ENCODE data around the gene MBD5.

The MBD5 gene

GRCh38 chr2:148231858-148232257 is 211.0 kb downstream of the MBD5 start:
- DNase-seq (ENCODE audit: low spot score): no peak

DNA sequence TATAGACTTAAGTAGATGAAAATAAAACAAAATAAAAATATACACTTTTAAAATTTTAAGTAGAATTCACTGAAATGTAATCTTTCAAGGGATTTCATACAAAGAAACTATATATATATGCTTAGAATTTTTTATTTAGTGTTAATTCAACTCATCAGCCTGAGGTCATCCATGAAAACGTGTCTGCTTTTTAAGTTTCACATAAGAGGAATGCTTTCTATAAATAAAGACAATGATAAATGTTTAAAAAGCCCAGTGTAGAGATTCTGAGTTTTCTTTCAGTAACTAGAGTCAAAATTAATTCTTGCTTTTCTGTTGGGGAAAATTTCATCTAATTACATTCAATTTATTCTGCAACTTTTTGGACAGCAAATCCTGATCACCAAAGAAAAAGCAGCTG is 213.3 kb downstream of the MBD5 start:
- DNase-seq (ENCODE audit: low spot score): no peak

DNA sequence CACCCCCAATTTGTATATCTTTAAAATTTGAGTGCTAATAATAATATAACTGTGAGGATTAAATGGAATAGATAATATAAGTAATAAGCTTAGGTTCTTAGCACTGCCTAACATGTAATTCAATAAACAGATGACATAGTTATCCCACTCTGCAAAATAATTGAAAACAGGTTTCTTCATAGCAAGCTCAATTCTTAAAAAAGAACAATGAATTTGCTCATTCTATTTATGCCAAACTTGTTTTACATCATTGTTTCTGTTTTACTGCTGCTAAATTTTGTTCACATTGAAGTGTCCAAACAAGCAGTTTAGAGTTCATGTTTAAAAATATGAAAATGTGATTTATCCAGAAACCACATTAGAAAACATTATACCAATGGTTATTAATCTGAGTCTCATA is 217.0 kb downstream of the MBD5 start:
- DNase-seq (ENCODE audit: low spot score): no peak

- no peak for DNase-seq (ENCODE audit: low spot score)
These were observed 217.7 kb downstream of the MBD5 start for GRCh38 chr2:148238561-148238960.

- no peak for DNase-seq (ENCODE audit: low spot score)
These were observed 219.9 kb downstream of the MBD5 start for GRCh38 chr2:148240838-148241237.

DNA sequence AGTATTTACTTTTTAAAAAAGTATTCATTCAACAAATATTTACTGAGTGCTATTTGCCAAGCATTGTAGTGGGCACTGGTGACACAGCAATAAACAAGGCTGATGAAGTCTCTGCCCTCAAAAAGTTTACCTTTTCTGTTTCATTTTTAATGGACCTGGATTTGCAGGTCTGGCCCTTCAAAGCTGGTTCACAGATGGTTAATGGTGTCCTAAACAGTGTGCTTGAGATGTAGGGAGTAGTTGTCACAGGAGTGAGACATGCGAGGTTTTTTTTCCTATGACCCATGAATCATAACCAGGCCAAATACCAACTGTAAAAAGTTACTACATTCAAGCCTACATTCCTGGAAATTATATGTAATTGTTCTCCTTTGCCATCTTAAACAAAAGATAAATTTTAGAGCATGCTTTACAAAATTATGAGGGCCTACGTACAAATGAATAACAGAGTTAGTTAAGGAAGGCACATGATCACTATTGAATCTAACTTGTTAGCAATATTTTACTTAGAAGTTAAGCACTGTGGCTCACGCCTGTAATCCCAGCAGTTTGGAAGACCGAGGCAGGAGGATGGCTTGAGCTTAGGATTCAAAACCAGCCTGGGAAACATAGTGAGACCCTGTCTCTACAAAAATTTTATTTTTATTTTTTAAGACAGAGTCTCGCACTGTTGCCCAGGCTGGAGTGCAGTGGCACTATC is 223.9 kb downstream of the MBD5 start:
- no peak for DNase-seq (ENCODE audit: low spot score)

- no peak for DNase-seq (ENCODE audit: low spot score)
These were observed 231.1 kb downstream of the MBD5 start for GRCh38 chr2:148251993-148252392.

GRCh38 chr2:148252646-148253045 is 231.8 kb downstream of the MBD5 start:
- DNase-seq (ENCODE audit: low spot score): no peak

DNA sequence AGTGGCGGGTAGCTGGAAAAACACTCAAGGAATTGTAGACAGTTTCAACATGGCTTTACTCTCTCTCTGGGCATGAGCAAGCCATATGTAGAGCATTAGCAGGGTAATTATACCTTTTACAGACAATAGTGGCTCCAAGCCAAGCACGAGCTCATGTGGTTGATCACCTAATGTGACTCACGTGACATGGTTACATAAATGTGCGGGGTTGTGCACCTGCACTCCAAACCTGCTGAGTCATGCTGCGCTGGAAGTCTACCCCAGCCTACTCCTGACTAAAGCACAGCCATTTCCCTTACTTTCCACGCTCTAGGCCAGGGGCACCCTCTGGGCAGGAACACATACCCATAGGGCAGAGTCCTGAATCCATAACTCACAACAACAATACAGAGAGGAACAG is 232.8 kb downstream of the MBD5 start:
- DNase-seq (ENCODE audit: low spot score): no peak

DNA sequence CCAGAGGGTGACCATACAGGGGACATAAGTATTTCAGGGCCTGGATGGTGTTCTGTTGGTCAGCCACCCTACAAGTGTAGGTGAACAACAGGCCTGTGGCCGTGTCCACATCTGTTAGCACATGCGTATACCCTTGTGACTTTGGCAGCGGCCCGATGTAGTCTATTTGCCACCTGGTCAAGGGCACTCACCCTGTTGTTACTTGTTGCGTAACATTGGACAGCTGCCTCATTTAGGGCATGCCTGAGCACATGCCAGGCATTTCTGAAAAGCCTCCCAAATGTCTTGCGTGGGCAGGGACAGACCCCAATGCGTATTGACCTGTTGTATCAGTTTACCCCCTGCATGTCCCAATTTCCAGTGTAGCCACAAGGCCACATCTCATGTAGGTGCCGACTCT is 235.0 kb downstream of the MBD5 start:
- no peak for DNase-seq (ENCODE audit: low spot score)

DNA sequence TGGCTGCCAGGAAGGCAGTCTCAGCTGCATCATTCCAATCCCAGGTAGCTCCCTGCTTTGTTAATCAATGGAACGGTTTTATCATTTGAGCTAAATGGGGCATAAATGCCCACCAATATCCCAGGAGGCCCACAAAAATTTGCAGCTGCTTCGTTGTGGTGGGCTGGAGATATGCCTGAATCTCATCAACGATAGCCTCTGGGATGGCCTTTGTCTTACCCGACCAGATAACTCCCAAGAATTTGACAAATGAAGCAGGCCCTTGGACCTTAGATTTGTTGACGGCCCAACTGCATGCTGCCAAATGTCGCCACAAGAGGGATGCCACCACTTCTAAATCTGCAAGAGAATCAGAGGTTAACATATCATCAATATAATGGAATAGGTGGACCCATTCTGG is 236.4 kb downstream of the MBD5 start:
- no peak for DNase-seq (ENCODE audit: low spot score)

- DNase-seq (ENCODE audit: low spot score): no peak
These were observed 237.2 kb downstream of the MBD5 start for GRCh38 chr2:148258124-148258523.

DNA sequence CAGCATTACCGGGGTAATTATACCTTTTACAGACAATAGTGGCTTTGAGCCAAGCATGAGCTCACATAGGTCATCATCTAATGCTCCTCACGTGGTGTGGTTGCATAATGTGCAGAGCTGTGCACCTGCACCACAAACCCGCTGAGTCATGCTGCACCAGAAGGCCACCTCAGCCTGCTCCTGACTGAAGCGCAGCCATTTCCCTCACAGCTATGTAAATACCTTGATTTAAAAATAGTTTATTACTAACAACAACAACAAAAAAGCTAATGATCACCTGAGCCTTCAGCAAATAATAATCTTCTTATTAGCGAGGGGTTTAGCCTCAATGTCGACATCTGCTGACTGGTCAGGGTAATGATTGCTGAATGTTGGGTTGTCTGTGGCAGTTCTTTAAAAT is 238.8 kb downstream of the MBD5 start:
- DNase-seq (ENCODE audit: low spot score): no peak

DNA sequence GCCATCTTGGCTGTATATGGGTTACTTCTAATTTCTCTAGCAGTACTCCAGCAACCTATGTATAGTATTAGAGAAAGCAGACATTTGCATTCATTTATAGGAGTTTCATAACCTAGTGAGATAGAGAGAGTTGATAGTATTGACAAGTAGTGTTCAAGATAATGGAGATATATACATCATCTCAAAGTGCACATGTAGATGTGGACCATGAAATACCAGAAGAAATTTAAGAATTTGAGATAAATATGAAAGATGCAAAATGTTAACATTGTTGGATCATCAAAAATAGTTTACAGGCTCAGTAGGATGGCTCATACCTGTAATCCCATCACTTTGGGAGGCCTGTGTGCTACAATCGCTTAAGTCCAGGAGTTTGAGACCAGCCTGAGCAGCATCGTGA is 243.0 kb downstream of the MBD5 start:
- DNase-seq (ENCODE audit: low spot score): no peak

- DNase-seq (ENCODE audit: low spot score): no peak
These were observed 252.3 kb downstream of the MBD5 start for GRCh38 chr2:148273158-148273691.

GRCh38 chr2:148279216-148279615 is 258.3 kb downstream of the MBD5 start:
- no peak for DNase-seq (ENCODE audit: low spot score)

DNA sequence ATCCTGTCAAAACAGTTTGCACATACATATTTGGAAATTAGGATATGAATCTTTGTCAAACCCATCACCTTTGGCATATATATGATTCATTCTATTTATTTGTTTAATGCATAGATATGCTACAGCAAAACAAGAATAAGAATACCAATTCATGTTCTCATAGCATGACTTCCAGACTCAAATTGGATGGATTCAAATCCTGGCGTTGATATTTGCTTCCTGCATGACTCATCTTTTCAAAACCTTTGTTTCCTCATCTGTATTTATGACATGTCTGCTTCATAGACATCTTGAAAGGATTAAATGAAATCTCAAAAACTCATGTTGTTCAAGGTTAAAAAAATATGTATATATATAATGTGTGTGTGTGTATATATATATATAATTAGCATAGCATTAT is 261.3 kb downstream of the MBD5 start:
- no peak for DNase-seq (ENCODE audit: low spot score)

DNA sequence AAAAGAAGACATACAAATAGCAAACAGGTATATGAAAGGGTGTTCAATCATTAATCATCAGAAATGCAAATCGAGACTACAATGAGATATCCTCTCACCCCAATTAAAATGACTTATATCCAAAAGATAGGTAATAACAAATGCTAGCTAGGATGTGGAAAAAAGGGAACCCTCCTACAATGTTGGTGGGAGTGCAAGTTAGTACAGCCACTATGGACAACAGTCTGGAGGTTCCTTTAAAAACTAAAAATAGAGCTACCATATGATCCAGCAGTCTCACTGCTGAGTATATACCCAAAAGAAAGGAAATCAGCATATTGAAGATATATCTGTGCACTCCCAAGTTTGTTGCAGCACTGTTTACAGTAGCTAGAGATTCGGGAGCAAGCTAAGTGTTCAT is 271.5 kb downstream of the MBD5 start:
- no peak for DNase-seq (ENCODE audit: low spot score)

GRCh38 chr2:148298196-148298595 is 277.3 kb downstream of the MBD5 start:
- DNase-seq (ENCODE audit: low spot score): no peak

GRCh38 chr2:148299616-148300015 is 278.7 kb downstream of the MBD5 start:
- DNase-seq (ENCODE audit: low spot score): no peak

- DNase-seq (ENCODE audit: low spot score): no peak
These were observed 279.7 kb downstream of the MBD5 start for GRCh38 chr2:148300544-148300943.

GRCh38 chr2:148301362-148301761 is 280.5 kb downstream of the MBD5 start:
- DNase-seq (ENCODE audit: low spot score): no peak

DNA sequence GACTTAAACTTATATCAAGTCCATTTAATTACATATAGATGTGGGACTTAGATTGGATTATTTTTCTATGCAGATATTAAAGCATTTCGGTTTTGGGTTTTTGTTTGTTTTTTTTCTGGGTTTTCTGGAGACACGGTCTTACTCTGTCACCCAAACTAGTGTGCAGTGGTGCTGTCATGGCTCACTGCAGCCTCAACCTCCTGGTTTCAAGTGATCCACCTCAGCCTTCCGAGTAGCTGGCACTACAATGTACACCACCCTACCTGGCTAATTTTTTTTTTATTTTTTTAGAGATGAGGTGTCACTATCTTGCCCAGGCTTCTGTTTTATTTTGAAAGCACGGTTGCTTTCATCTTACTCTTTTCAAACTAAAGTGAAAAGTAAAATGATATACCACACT is 281.6 kb downstream of the MBD5 start:
- no peak for DNase-seq (ENCODE audit: low spot score)

- no peak for DNase-seq (ENCODE audit: low spot score)
These were observed 282.3 kb downstream of the MBD5 start for GRCh38 chr2:148303161-148303560.

Data from hematopoietic multipotent progenitor cell treated with erythropoietin and hydrocortisone succinate and interleukin-3 and kit ligand, for 15 days (in vitro differentiated cells).